Hematopoietic multipotent progenitor cell (in vitro differentiated cells): ENCODE data around the gene PHACTR1. TPM values are rescaled to one million over a fixed set of nuclear protein-coding genes. Genes with fewer than 3 reads are reported as not detected.
"Not testable (repeated sequence)": the region's sequence is repeated elsewhere in the genome, so short reads cannot be mapped to it uniquely, and the experiment has no call there.

Experiments used
- DNase-seq, 3 donors: peaks; one replicate each; pipeline ENCODE4 v3.0.0-alpha.2; 2011 to 2015; ENCODE audit warnings: low read depth in 2 of 3, low spot score in 2 of 3
- total RNA-seq: library from RNA; depleted of rRNA; stranded (reverse); fragments of >200 nt; gene quantifications from one replicate; pipeline ENCODE4 v1.2.3, GENCODE V29; 2012

PHACTR1 gene
- total RNA-seq, 1 donor = 34.2 TPM

DNA sequence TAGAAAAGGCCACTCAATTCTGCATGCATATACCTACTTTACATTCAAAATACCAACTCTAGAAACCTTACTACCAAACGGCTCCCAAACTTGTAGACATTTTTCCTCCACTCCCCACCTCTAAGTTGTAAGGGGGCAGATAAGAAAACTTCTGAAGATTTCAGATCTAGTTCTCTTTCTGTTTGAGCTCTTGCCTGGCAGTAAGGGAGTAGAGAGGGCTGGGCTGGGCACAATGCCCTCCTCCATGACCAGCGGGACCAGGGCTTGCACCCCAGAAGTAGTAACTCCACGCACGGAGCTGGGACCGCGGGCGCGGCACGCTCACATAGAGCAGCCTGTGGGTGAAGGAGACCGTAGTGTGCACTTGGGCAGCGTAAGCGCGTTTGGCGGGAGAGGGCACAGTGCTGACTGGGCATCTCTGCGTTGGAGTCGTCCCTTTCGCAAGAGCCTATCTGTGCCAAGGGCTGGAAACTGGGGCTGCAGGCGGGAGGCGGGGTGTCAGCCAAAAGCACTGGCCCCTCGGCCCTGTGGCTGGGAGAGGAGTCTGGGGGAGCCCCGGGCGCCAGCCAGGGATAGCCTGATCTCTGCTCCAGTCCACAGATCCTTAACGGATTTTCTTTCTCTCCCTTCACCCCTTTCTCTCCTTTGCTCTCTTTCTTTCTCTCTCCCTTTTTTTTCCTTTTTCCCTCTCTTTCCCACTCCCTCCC, 32.4 kb downstream of the PHACTR1 start:
- no peak for DNase-seq

DNA sequence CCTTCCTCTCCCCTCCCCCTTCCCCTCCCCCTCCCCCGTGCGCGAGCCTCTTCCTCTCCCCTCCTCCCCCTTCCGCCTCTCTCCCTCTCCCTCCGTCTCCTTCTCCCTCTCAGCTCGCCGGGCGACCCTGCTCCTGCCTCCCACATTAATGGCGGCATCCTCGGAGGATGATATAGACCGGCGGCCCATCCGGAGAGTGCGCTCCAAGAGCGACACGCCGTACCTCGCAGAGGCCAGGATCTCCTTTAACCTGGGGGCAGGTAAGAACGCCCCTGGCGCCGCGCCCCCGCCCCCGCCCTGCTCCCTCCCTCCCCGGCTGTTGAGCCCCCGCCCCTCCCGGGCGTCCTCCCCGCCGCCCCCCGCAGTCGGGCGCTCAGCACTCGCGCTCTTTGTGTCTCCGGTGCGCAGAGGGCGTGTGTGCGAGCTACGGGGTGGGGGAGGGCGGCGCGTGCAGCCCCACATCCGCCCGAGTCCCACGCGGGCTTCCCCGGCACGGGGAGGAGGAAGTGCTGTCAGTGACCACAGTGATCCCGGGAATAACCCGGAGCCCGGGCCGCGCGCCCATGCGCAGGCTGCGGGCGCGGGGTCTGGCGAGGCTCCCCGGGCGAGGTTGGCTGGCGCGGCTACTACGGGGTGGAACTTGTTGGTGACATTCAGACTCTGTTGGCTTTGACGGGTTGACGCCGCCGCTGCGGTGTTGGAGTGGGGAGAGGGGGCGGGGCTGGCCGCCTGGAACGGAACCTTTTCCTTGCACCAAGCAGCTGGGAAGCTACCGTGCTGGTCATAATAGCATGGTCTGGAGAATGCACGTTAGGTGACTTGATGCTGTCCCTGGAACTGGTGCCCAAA, 33.2 kb downstream of the PHACTR1 start:
- DNase-seq = peak in 2 of 3 donors; percentile 3 to 5

DNA sequence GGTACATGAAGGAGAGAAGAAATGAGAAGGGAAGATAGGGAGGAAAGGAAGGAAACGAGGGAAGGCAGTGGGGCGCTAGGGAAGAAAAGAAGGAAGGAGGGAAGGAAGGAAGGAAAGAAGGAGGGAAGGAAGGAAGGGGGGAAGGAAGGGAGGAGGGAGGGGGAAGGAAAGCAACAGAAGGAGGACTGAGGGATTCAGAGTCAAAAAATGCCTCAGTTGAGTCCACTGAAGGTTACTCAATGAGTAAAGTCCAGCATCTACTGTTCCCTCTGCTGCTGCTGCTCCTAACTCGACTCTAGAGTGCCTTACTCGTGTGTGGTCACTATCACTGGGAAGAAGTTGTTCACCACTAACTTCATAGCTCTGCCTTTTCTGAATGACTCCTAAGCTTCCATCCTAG, 33.8 kb downstream of the PHACTR1 start:
- DNase-seq = no peak

DNA sequence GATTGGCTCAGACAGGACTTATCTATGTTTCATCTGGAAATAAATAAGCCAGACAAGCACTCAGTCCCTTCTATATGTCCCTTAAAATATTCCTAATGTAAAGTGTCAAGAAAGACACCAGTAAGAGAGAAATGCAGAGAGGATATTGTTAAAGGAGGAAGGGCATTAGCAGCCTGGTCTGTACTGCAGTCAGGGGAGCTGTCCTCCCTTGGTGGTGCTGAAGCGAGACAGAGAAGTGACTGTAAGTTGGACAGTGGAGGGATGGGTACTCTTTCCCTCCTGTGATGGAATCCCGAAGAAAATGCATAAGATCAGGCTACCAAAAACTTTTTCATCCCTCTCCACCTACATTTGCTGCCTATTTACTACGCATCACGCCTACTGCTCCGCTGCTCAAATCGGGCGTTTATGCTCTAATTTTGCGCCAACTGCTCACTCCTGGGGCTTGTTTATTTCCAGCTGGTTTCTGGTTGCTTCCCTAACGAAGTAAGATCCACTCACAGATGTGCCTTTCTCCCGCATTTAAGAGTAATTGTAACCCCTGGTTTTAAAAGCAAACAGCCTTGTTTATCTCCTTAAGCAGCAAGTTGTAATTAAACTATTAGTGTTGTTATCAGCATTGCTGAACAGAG, 35.2 kb downstream of the PHACTR1 start:
- DNase-seq = peak in 2 of 3 donors; percentile 59 to 82

DNA sequence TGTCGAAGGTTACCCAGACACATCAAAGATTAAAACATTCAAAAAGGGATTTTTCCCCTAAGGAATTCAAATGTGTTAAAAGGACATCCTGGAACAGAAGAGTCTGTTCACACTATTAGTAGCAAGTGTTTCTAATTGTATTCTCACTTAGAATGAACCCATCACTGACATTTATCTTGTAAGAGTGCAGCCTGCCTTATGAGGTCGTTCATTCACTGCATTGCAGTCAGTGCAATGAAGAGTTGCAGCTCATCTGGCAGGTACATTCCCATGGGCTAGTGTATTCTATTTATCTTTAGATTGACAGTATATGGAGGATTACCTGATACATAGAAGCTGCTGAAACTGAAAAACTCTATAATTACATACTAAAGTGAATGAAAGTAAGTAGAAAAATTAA, 36.5 kb downstream of the PHACTR1 start:
- no peak for DNase-seq

DNA sequence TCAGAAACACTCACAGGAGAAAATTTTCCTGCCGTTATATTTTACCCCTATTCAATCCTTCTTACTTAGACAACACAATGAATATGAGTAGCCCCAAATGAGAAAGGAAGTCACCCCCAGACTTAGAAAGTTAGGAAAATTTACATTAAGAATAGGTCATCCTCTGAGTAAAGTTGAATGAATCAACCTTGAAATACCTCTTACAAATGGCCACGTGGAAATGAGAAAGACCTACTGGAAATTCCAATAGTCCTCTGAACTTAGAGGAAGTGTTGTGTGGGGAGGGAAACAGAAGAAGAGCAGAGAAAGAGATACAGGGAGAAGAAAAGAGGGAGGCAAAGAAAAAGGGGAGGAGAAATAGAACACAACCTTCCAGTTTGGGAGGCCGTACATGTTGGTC, 43.7 kb downstream of the PHACTR1 start:
- no peak for DNase-seq

DNA sequence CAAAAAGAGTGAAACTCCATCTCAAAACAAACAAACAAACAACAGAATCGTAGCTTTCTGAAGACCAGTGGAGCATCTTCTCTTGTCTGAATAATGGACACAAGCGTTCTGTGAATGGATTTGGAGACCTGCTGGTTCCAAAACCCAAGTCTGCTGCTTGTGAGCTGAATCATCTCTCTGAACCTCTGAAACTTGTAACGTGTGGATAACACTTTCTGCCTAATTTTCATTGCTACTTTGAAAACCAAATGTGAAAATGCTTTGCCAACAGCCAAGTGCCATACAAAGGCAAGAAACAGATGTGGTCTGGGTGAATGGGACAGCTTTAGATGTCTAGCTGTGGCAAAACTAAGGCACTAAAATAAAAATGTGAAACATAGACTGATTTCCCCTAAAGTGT, 44.3 kb downstream of the PHACTR1 start:
- DNase-seq = no peak

DNA sequence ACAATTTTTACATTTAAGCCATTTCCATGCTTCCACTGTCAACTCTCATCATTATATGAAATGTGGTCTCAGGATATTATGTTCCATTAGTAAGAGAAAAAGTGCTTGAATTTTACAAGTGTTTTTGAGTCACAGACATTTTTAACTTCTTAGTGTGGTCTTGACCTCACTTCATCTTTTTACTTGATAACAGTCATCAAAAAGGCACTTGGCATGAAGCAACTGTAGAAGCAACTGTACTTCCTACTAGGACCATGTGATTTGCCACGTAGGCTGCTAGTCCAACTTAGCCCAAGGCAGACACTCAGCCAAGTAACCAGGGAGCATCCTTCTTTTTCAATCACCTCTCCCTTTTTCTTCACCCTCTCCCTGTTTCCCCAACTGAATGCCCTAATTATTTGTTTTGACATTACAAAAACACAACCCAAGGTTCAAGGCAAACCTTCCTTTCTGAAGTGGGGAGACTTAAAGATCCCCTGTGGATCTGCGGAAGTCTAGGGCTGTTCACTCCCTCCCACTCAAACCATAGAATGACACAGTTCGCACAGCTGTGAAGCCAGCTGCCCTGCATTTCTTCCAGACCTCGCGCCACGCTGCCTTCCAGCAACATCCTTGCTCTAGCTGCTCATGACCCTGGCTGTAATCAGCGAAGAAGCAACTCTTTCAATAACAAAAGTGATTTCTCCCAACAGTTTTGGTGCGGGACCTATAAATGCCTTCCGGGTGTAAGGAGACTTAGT, 45.0 kb downstream of the PHACTR1 start:
- no peak for DNase-seq

DNA sequence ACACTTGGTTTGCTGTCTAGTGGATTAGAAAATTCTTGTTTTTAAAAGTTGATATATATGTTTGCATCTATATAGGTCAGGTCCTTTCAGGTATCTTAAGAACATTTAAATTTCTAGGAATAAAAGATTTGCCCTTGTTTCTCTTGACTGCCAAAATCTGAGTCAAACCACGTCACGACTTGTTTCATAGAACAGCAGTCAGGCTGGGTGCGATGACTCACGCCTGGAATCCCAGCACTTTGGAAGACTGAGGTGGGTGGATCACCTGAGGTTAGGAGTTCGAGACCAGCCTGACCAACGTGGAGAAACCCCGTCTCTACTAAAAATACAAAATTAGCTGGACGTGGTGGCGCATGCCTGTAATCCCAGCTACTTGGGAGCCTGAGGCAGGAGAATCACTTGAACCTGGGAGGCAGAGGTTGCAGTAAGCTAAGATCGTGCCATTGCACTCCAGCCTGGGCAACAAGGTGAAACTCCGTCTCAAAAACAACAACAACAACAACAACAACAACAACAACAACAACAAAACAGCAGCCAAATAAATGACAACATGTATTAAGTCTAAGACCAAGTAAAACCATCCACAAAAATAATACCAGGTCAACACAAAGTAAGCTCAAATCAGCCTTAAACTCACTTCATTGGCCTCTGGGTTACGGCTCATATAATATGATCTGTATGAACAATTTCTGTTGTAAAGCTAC, 46.3 kb downstream of the PHACTR1 start:
- DNase-seq = not testable (repeated sequence)

DNA sequence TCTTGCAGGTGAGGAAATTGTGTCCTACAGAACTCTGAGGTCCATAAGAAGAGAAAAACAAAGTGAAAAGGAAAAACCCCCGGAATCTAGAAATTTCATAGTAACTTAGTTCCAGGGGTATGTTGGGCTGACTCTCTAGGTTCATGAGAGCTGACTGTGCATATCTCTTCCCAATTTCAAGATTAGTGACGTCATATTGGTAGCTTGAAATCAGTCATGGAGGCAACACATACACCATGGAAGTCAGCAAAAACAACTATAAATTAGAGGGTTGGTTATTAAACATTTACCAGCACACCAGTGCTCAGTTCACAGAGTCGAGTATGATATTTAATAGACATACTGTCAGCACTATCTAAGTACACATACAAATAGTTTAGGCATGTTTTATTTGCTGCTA, 49.8 kb downstream of the PHACTR1 start:
- no peak for DNase-seq

DNA sequence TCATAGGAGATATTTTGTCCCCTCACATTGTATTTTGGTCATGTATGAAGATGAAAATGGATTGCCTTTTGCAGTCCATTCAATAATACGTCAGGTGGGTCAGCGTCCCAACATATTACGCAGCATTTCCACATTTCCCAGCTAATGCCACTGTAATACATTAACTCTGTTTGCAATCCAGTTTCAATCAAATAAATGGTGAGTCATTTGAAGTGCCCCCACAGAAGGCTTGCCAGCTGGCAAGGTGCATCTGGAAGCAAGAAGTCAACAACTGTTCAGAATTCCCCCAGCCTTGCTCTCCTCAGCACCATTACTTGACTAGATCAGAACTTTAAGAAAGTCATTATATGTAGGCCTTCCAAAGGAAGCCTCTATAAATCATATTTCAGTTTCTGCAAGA, 50.4 kb downstream of the PHACTR1 start:
- DNase-seq = no peak

DNA sequence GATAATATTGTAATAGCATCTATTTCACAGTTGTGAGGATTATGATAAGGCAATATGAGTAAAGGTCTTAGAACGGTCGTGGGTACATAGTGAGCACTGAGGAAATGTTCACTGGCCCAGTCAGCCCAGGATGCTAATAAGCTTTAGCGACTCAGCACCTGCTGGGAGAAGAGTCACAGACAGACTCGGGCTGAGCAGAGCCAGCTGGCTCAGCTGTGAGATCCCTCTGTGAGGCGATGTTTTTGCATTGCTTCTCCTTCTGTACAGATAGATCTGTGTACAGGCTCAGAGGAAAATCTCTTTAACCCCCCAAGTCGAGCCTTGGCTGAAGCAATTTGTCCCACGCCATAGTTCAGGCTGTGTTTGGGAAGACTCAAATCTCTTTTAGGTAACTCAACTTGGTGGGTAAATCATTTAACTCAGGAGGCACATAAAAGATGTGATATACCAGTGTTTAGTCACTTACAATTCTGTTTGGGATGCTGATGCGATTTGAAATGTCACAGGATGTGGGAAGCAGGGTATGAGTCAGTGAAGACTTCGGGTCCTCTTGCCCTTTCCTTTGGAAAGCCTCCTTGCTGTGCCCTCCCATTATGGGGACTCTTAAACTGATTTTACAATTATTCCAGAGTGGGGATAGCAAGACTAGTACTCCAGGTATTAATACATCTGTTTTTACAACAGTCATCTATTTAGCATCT, 53.1 kb downstream of the PHACTR1 start:
- no peak for DNase-seq

DNA sequence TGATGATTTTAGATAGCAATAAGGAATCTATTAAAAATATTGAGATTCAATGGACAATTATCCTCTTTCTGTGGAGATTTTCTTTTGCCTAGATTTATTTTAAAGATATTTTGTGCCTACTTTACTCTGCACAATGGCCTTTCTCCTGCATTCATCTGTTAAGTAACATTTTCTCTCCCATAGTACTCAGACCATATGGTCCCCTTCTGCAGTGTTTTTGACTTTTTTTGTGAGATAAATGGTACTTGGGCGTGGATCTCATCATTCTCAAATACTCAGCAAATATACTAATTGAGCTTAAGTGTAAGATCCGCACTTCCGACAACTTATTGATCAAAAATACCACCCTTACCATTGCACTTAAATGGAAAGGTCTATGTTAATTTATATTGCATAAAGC, 55.8 kb downstream of the PHACTR1 start:
- DNase-seq = no peak

DNA sequence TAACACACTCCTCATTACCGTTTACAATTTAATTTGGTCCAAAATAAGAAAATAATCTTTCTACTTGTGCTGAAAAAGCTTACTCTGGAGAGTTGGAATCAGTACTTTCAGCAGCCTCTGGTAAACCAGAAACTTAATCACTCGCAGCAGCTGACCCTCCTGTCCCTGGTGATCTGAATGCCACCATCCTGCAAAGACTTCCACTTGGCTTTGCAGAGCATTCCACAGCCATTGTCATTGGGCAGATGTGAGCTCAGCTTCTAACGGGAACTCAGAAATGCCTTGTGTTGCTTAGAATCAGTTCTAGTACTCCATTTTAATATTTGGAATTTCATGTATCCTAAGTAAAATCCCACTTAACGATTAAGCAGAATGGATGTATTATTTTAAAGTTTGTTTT, 59.7 kb downstream of the PHACTR1 start:
- no peak for DNase-seq

DNA sequence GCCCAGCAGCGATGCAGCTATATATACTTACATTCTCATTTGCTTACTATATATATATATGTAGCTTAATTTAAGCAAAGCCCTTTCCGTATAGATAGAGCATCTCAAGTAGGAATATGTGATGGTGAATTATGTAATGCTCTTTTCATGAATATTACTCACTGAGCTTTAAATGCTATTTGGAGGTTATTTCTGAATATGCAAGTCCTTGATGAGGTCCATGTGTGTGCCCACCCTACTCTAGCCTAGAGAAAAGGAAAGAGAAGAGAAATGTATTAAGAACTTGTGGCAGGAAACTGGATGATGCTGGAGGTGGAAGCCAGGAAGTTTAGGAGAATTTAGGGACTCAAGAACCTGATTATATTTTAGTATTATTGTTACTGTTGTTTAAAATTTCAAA, 63.2 kb downstream of the PHACTR1 start:
- no peak for DNase-seq

DNA sequence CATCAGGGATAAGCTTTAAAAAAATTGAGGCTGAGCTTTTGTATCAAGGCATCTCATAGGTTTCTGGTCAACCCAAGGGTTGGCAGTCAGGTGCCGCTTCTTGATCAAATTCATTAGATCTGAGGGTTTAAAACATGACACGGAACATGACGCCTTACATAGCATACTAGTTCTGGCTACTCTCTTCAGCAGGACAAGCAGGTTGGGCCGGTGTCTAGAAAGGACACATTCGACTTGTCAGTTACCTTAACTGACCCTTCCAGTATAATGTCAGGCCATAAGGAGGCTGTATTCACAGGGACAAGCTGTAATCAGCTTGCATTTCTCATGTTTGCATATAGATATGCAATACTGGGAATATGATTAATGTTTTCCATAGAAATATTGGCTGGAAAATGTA, 65.6 kb downstream of the PHACTR1 start:
- DNase-seq = no peak

DNA sequence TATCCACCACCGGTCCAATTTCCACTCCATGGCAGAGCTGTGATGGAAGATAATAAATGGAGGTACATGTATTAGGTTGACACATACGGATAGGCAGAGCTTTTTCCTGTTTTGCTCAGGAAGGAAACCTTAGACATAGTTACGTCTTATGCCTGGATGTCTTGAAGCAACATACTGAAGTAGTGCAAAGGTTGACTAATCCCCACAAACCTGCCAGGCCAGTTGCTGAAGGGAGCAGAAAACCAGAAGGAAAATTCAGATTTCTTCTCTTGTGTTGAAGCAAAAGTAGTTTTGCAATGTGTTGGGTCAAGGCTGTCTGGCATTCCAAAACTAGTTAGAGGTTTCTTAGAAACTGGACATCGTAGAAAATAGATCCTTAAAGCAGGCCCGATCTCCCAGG, 68.7 kb downstream of the PHACTR1 start:
- no peak for DNase-seq

DNA sequence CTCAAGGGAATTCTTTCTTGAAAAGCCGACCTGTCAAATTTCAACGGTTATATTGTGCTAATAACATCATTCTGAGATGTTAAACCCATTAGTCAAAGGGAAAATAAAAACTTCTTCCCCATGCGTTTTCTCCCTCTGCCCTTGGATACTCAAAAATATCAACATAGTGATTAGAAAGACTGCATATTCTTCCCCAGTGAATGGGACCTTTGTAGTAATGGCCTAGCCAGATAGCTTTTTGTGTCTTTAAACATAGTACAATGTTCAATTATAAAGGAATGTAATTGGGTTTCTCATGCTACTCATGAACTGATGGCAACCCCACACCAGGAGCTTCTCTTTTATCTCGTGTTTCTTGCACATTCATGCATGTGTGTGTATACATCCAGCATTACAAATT, 69.4 kb downstream of the PHACTR1 start:
- DNase-seq = no peak

DNA sequence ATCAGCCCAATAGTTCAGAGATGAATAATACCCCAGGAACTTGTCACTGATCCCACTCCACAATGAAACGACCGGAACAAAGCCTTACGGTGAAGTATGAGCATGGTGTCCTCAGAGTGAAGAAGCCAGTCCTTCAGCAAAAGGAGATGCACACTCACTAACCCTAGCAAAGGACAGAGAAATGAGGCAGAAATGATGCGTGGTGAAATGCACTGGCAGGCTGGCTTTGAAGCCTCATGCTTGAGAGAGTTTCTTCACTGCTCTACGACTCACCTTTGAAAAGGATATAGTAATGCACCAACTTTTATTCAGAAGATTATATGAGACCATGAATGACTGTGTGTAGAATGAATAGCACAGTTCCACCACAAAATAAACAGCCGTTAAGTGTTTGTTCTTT, 74.8 kb downstream of the PHACTR1 start:
- no peak for DNase-seq

DNA sequence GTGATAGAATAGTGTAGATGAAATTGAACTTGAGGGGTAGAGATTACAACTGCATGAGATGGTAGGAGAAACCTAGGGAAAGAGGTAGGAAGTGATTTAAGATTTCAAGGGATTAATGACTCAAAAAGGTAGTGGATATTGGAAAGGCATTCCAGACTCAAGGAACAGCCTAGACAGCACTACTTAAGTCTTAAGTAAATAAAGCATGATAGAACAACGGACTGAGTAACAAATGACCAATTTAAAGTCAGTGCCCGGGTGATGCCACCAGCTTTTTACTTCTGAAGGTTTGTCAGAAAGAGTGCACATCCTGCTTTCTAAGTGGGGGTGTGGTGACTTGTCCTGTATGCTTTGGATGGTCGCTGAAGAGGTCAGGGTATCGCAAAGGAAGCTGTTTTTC, 81.8 kb downstream of the PHACTR1 start:
- no peak for DNase-seq
